Prostate gland (tissue), 2 donors: ENCODE measurements around the gene PLEKHA7.

ENCODE experiments used
- POLR2A ChIP-seq: fragments of 450-650 bp; IDR thresholded peaks from one replicate; pipeline ENCODE4 v1.6.1; 2016; ENCODE audit warnings: antibody characterized with exemption, mild to moderate bottlenecking
- POLR2AphosphoS5 ChIP-seq: sonication (generic); formaldehyde crosslinking; IDR thresholded peaks from one replicate; pipeline ENCODE4 v1.6.1; 2017; ENCODE audit warnings: antibody characterized with exemption
- TF ChIP-seq, protein P1 (sequence below), 4 experiments: fragments of 200-600 bp in 2 of 4; fragments of 450-650 bp in 2 of 4; sonication (generic) in 2 of 4; IDR thresholded peaks; 1 replicate in 3 of 4; 2 replicates in 1 of 4; pipeline ENCODE4 v1.5.1; 2016 to 2019; ENCODE audit warnings: antibody characterized with exemption in 4 of 4, mild to moderate bottlenecking in 2 of 4, moderate library complexity in 2 of 4

DNA sequence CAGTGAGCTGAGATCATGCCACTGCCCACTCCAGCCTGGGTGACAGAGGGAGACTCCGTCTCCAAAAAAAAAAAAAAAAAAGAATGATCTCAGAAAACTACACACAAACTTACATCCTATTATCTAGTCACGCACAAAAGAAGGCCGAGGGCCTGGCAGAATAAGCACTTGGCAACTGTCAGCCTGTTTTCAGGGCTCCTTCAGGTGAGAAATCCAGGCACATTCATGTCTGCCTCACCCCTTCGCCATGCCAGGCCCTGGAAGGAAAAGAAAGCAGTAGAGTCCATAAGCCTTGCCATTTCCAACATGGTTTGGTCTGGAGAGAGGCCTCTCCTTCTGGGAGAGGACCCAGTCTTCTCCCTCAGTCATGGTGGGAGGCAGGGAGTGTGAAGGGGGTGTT is 244.8 kb downstream of the PLEKHA7 start:
- TF ChIP-seq POLR2A (no peak), POLR2AphosphoS5 (no peak)
- TF ChIP-seq, protein P1, sequence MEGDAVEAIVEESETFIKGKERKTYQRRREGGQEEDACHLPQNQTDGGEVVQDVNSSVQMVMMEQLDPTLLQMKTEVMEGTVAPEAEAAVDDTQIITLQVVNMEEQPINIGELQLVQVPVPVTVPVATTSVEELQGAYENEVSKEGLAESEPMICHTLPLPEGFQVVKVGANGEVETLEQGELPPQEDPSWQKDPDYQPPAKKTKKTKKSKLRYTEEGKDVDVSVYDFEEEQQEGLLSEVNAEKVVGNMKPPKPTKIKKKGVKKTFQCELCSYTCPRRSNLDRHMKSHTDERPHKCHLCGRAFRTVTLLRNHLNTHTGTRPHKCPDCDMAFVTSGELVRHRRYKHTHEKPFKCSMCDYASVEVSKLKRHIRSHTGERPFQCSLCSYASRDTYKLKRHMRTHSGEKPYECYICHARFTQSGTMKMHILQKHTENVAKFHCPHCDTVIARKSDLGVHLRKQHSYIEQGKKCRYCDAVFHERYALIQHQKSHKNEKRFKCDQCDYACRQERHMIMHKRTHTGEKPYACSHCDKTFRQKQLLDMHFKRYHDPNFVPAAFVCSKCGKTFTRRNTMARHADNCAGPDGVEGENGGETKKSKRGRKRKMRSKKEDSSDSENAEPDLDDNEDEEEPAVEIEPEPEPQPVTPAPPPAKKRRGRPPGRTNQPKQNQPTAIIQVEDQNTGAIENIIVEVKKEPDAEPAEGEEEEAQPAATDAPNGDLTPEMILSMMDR (IDR thresholded peaks at IDR 0.05), result no peak
